H1 (cell line): ENCODE data around the gene NKAIN2. TPM values are rescaled to one million over a fixed set of nuclear protein-coding genes. Genes with fewer than 3 reads are reported as not detected.

Experiments
- CTCF ChIA-PET: fragments of 300-600 bp; sonication (Branson Sonifier 250); formaldehyde crosslinking; loops from one replicate; lab custom pipeline; 2021; ENCODE audit not compliant: partially characterized antibody; lab: Charles Lee
- POLR2A ChIA-PET: fragments of 300-600 bp; sonication (Branson Sonifier 250); formaldehyde crosslinking; loops from one replicate; lab custom pipeline; 2021; ENCODE audit warnings: inconsistent platforms; ENCODE audit not compliant: partially characterized antibody; lab: Charles Lee
- DNase-seq, 2 experiments: peaks; one replicate each; pipeline versions ENCODE4 v3.0.0 to v3.0.0-alpha.2; 2010 to 2022; ENCODE audit warnings: low spot score in 2 of 2, low read depth in 1 of 2, mixed read lengths in 1 of 2
- FAIRE-seq: peaks from 2 replicates; lab custom pipeline; 2011; peaks lifted over from hg19 to GRCh38; lab: Jason Lieb, UNC
- H2AFZ ChIP-seq: 2 replicates; pipeline ENCODE4 v1.8.1; 2012; ENCODE audit warnings: low read length, inconsistent platforms
- H2AK5ac ChIP-seq: 2 replicates; pipeline ENCODE4 v1.6.1; 2013; ENCODE audit warnings: low read depth, low read length
- H2BK120ac ChIP-seq: replicated peaks from 2 replicates; pipeline ENCODE3; 2013; ENCODE audit warnings: low read depth, low read length, inconsistent platforms
- H2BK12ac ChIP-seq: 2 replicates; pipeline ENCODE4 v1.6.1; 2013; ENCODE audit warnings: low read depth, low read length
- H2BK15ac ChIP-seq: 2 replicates; pipeline ENCODE4 v1.6.1; 2013; ENCODE audit warnings: low read length
- H2BK20ac ChIP-seq: 2 replicates; pipeline ENCODE4 v1.6.1; 2013; ENCODE audit warnings: low read length
- H2BK5ac ChIP-seq: 2 replicates; pipeline ENCODE4 v1.6.1; 2013; ENCODE audit warnings: low read depth, low read length
- H3K14ac ChIP-seq: 2 replicates; pipeline ENCODE4 v1.6.1; 2013; ENCODE audit warnings: inconsistent platforms; ENCODE audit not compliant: insufficient read length
- H3K18ac ChIP-seq: 2 replicates; pipeline ENCODE4 v1.6.1; 2013; ENCODE audit warnings: low read length; ENCODE audit errors: extremely low read depth
- H3K23ac ChIP-seq: 2 replicates; pipeline ENCODE4 v1.6.1; 2013; ENCODE audit warnings: inconsistent platforms; ENCODE audit not compliant: insufficient read length
- H3K23me2 ChIP-seq: 2 replicates; pipeline ENCODE4 v1.6.1; 2013; ENCODE audit warnings: low read depth, low read length
- H3K27ac ChIP-seq: 2 replicates; pipeline ENCODE4 v1.6.1; 2011; ENCODE audit warnings: low read depth, low read length, inconsistent platforms
- H3K27me3 ChIP-seq, 4 experiments: replicated peaks in 1 of 4; 1 replicate in 1 of 4; 2 replicates in 3 of 4; pipeline versions ENCODE4 v1.6.1 to v1.8.1; 2011 to 2013; ENCODE audit warnings: low read length in 3 of 4, mild to moderate bottlenecking in 3 of 4, inconsistent platforms in 2 of 4, mixed read lengths in 2 of 4, moderate library complexity in 1 of 4; ENCODE audit not compliant: control insufficient read depth in 3 of 4, insufficient read depth in 3 of 4; ENCODE audit errors: extremely low read depth in 1 of 4
- H3K36me3 ChIP-seq, 4 experiments: 2 replicates each; pipeline versions ENCODE4 v1.6.1 to v1.8.1; 2011 to 2013; ENCODE audit warnings: mild to moderate bottlenecking in 4 of 4, low read length in 3 of 4, moderate library complexity in 2 of 4, control low read depth in 1 of 4, inconsistent platforms in 1 of 4; ENCODE audit not compliant: insufficient read depth in 4 of 4, control insufficient read depth in 2 of 4
- H3K4ac ChIP-seq: replicated peaks from 2 replicates; pipeline ENCODE3; 2013; ENCODE audit warnings: low read length, low read depth, mixed read lengths, inconsistent platforms; ENCODE audit not compliant: insufficient read length
- H3K4me1 ChIP-seq, 4 experiments: replicated peaks in 1 of 4; 1 replicate in 1 of 4; 2 replicates in 3 of 4; pipeline versions ENCODE4 v1.6.1 to v1.8.1; 2011 to 2013; ENCODE audit warnings: low read length in 3 of 4, inconsistent platforms in 2 of 4, mixed read lengths in 1 of 4; ENCODE audit not compliant: insufficient read depth in 4 of 4, control insufficient read depth in 3 of 4
- H3K4me2 ChIP-seq, 2 experiments: 2 replicates each; pipeline versions ENCODE4 v1.6.1 to v1.8.1; 2011 to 2013; ENCODE audit warnings: low read depth in 2 of 2, low read length in 2 of 2, control low read depth in 1 of 2, inconsistent platforms in 1 of 2, mild to moderate bottlenecking in 1 of 2; ENCODE audit not compliant: insufficient read depth in 1 of 2
- H3K4me3 ChIP-seq, 4 experiments: fragments of 200-600, 300-600 bp in 1 of 4; sonication (generic), shearing (Covaris generic), sonication (Bioruptor Twin) in 1 of 4; 2 replicates each; pipeline versions ENCODE4 v1.5.1 to v1.8.1; 2011 to 2016; ENCODE audit warnings: low read length in 4 of 4, low read depth in 3 of 4, control low read depth in 2 of 4, inconsistent platforms in 2 of 4, mild to moderate bottlenecking in 2 of 4, mixed read lengths in 1 of 4, moderate library complexity in 1 of 4; ENCODE audit not compliant: insufficient read depth in 2 of 4; ENCODE audit errors: extremely low read depth in 1 of 4
- H3K56ac ChIP-seq: replicated peaks from 2 replicates; pipeline ENCODE3; 2013; ENCODE audit warnings: low read depth, mild to moderate bottlenecking, mixed read lengths, low read length, inconsistent platforms; ENCODE audit not compliant: insufficient read length
- H3K79me1 ChIP-seq: 2 replicates; pipeline ENCODE4 v1.6.1; 2013; ENCODE audit warnings: low read depth, low read length, control low read depth
- H3K79me2 ChIP-seq, 2 experiments: 2 replicates each; pipeline versions ENCODE4 v1.6.1 to v1.8.1; 2012 to 2013; ENCODE audit warnings: low read length in 2 of 2, mild to moderate bottlenecking in 2 of 2, inconsistent platforms in 1 of 2; ENCODE audit not compliant: insufficient read depth in 2 of 2, control insufficient read depth in 1 of 2
- H3K9ac ChIP-seq, 4 experiments: replicated peaks in 1 of 4; 1 replicate in 1 of 4; 2 replicates in 3 of 4; pipeline versions ENCODE4 v1.6.1 to v1.8.1; 2011 to 2013; ENCODE audit warnings: low read depth in 3 of 4, low read length in 3 of 4, control low read depth in 2 of 4, mild to moderate bottlenecking in 2 of 4, moderate library complexity in 2 of 4, inconsistent platforms in 1 of 4; ENCODE audit errors: extremely low read depth in 1 of 4
- H3K9me3 ChIP-seq, 2 experiments: 2 replicates each; pipeline versions ENCODE4 v1.6.1 to v1.8.1; 2012 to 2013; ENCODE audit warnings: mild to moderate bottlenecking in 2 of 2, moderate library complexity in 2 of 2, control low read depth in 1 of 2, inconsistent platforms in 1 of 2, low read depth in 1 of 2, low read length in 1 of 2, mixed read lengths in 1 of 2; ENCODE audit not compliant: insufficient read depth in 2 of 2
- H4K20me1 ChIP-seq, 2 experiments: replicated peaks in 1 of 2; 2 replicates each; pipeline versions ENCODE3 to v1.8.1; 2011 to 2013; ENCODE audit warnings: inconsistent platforms in 2 of 2, low read length in 2 of 2, mild to moderate bottlenecking in 1 of 2; ENCODE audit not compliant: insufficient read depth in 2 of 2, control insufficient read depth in 1 of 2
- H4K5ac ChIP-seq: 2 replicates; pipeline ENCODE4 v1.6.1; 2013; ENCODE audit warnings: low read length, low read depth, mixed read lengths, inconsistent platforms; ENCODE audit not compliant: insufficient read length
- H4K8ac ChIP-seq: 2 replicates; pipeline ENCODE4 v1.8.0; 2013; ENCODE audit warnings: mild to moderate bottlenecking, moderate library complexity, low read length, inconsistent platforms; ENCODE audit not compliant: insufficient read depth; ENCODE audit errors: extremely low read depth
- H4K91ac ChIP-seq: replicated peaks from 2 replicates; pipeline ENCODE3; 2013; ENCODE audit warnings: low read length, mixed read lengths, inconsistent platforms; ENCODE audit not compliant: insufficient read length
- ATF2 ChIP-seq: IDR thresholded peaks from 2 replicates; pipeline ENCODE4 v1.6.1; 2012; ENCODE audit warnings: low read length, inconsistent platforms
- CTCF ChIP-seq, 3 experiments: IDR thresholded peaks; 1 replicate in 2 of 3; 2 replicates in 1 of 3; pipeline versions ENCODE4 v1.5.1 to v1.6.1; 2011; ENCODE audit warnings: low read length in 3 of 3, mild to moderate bottlenecking in 3 of 3, inconsistent platforms in 2 of 3, low read depth in 1 of 3, moderate library complexity in 1 of 3; ENCODE audit not compliant: insufficient read depth in 1 of 3; ENCODE audit errors: control extremely low read depth in 1 of 3
- FOSL1 ChIP-seq: IDR thresholded peaks from 2 replicates; pipeline ENCODE4 v1.6.1; 2011; ENCODE audit warnings: mild to moderate bottlenecking, low read depth, low read length, moderate library complexity; ENCODE audit not compliant: insufficient read depth
- JUND ChIP-seq: IDR thresholded peaks from 2 replicates; pipeline ENCODE4 v1.6.1; 2011; ENCODE audit warnings: mild to moderate bottlenecking, improper control_type of control experiment, low read length
- POLR2A ChIP-seq, 2 experiments: IDR thresholded peaks; 1 replicate in 1 of 2; 2 replicates in 1 of 2; pipeline ENCODE4 v1.6.1; 2011; ENCODE audit warnings: low read depth in 2 of 2, low read length in 2 of 2, mild to moderate bottlenecking in 2 of 2; ENCODE audit errors: control extremely low read depth in 1 of 2
- SIX5 ChIP-seq: IDR thresholded peaks from 2 replicates; pipeline ENCODE4 v1.6.1; 2011; ENCODE audit warnings: mild to moderate bottlenecking, low read depth, low read length
- SRF ChIP-seq: IDR thresholded peaks from 2 replicates; pipeline ENCODE4 v1.6.1; 2011; ENCODE audit warnings: mild to moderate bottlenecking, low read depth, low read length, moderate library complexity
- SUZ12 ChIP-seq: fragments of 200-600 bp; sonication (generic); IDR thresholded peaks from 2 replicates; pipeline ENCODE4 v1.6.1; 2012; ENCODE audit warnings: mild to moderate bottlenecking, inconsistent platforms, low read length, moderate library complexity, mixed read lengths
- TCF12 ChIP-seq: IDR thresholded peaks from 2 replicates; pipeline ENCODE4 v1.6.1; 2011; ENCODE audit warnings: low read depth, mild to moderate bottlenecking, low read length
- WGBS, 2 experiments: shearing (Covaris generic) in 1 of 2; methylation state at CpG; one replicate each; pipeline versions ENCODE4 v1.1.6 to v1.1.7; 2013 to 2015; ENCODE audit warnings: low lambda C conversion rate in 2 of 2, mixed read lengths in 2 of 2, inconsistent platforms in 1 of 2, low coverage in 1 of 2, missing lambda C conversion rate in 1 of 2; ENCODE audit not compliant: insufficient replicate concordance in 2 of 2, insufficient coverage in 1 of 2, insufficient read length in 1 of 2; ENCODE audit errors: extremely low coverage in 1 of 2, missing lambda C conversion rate in 1 of 2; 5-methylcytosine and 5-hydroxymethylcytosine counted together
- polyA plus RNA-seq, 7 experiments: library from polyadenylated mRNA; depleted of rRNA in 3 of 7; stranded (reverse) in 5 of 7; unstranded in 2 of 7; fragments of >200 nt in 5 of 7; fragments of 200-250 nt in 2 of 7; gene quantifications; 1 replicate in 5 of 7; 2 replicates in 1 of 7; 4 replicates in 1 of 7; pipeline versions ENCODE4 v1.2.1 to v1.2.3, GENCODE V29; 2011 to 2013; ENCODE audit warnings: missing spikeins in 2 of 7, mixed read lengths in 2 of 7
- total RNA-seq: library from RNA; stranded (reverse); fragmentation: NEBNext Ultra II Directional; extraction: Animal tissue kit (Norgen Biotek cat#: 25700); gene quantifications from 2 replicates; pipeline ENCODE4 v1.2.1, GENCODE V29; 2021

The NKAIN2 gene
- total and polyA plus RNA-seq, 2 of the 8 experiments (the other 6 are each of a cell fraction or from before 2014, with no cell fraction given): 0.20 to 0.34 TPM

- Histone ChIP-seq H3K4me2 (no peak overlapping the region), H2BK120ac (no peak overlapping the region), H3K4me3 (no peak overlapping the region), H2BK12ac (no peak overlapping the region), H2BK5ac (no peak overlapping the region), H3K18ac (no peak overlapping the region), H3K9ac (no peak overlapping the region), H2BK15ac (no peak overlapping the region), H3K36me3 (no peaks in the 10 kb centered on the region), H3K79me1 (no peaks in the 10 kb centered on the region), H2AK5ac (no peak overlapping the region), H3K27me3 (no peaks in the 10 kb centered on the region), H3K56ac (no peak overlapping the region), H4K91ac (no peak overlapping the region), H3K4me1 (no peaks in the 10 kb centered on the region), H3K9me3 (no peaks in the 10 kb centered on the region), H4K20me1 (no peaks in the 10 kb centered on the region), H4K5ac (no peak overlapping the region), H3K23me2 (no peaks in the 10 kb centered on the region), H3K23ac (no peak overlapping the region), H3K27ac (no peak overlapping the region), H2AFZ (no peak overlapping the region), H3K79me2 (no peaks in the 10 kb centered on the region), H3K14ac (no peak overlapping the region), H4K8ac (no peak overlapping the region), H3K4ac (no peak overlapping the region), H2BK20ac (no peak overlapping the region)
- ChIA-PET CTCF (no interaction called here), POLR2A (no interaction called here)
- TF ChIP-seq POLR2A (IDR thresholded peaks at IDR 0.05; ENCODE audit: control extremely low read depth in 1 of 2, low read depth in 2 of 2, low read length in 2 of 2) (no peak), SIX5 (no peak), TCF12 (no peak), CTCF (IDR thresholded peaks at IDR 0.05; ENCODE audit: control extremely low read depth in 1 of 3, insufficient read depth in 1 of 3, low read depth in 1 of 3, low read length in 3 of 3) (no peak), SRF (no peak), ATF2 (no peak), JUND (no peak), SUZ12 (no peak), FOSL1 (no peak)
- no peak for DNase-seq
- FAIRE-seq: no peak
- WGBS, 2 experiments: 83% methylated on average over 3 of the region's 3 CpGs; no CpG with 5 or more reads in 1 of the 2 experiments
Measured at GRCh38 chr6:124441450-124441849, 637.8 kb downstream of the NKAIN2 start.
